Transverse colon (tissue), 4 donors: ENCODE data around the gene WDR47.

ENCODE experiments used
- CTCF ChIP-seq, 5 experiments: fragments of 200-600 bp in 3 of 5; fragments of 450-650 bp in 2 of 5; sonication (generic) in 3 of 5; IDR thresholded peaks; 1 replicate in 2 of 5; 2 replicates in 3 of 5; pipeline ENCODE4 v1.5.1; 2016 to 2017; ENCODE audit warnings: antibody characterized with exemption in 5 of 5, inconsistent platforms in 3 of 5, mild to moderate bottlenecking in 2 of 5, moderate library complexity in 1 of 5
- POLR2A ChIP-seq: fragments of 450-650 bp; IDR thresholded peaks from one replicate; pipeline ENCODE4 v1.6.1; 2016; ENCODE audit warnings: antibody characterized with exemption, mild to moderate bottlenecking, moderate library complexity
- POLR2AphosphoS5 ChIP-seq, 3 donors: sonication (generic); formaldehyde crosslinking; IDR thresholded peaks; one replicate each; pipeline ENCODE4 v1.6.1; 2016; ENCODE audit warnings: antibody characterized with exemption in 3 of 3

DNA sequence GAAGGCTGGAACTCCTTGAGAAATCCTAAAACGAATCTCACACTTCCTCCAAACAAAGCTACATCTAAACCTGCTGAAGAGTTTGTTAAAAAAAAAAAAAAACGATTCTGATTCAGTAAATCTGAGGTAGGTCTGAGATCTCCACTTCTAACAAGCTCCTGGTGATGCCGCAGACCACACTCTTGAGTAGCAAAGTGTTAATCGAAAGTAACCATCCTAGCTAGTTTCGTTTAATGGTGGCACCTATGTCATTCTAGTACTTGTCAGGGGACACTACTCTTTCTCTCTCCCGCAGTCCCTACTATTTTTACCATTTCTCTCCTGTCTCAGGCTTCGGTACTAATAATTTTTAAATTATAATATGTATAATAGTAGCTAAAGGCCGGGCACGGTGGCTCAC is 80.7 kb downstream of the WDR47 start:
- no peak for TF ChIP-seq CTCF (IDR thresholded peaks at IDR 0.05)
- TF ChIP-seq POLR2A = no peak
- TF ChIP-seq POLR2AphosphoS5 (IDR thresholded peaks at IDR 0.05) = no peak
